ENCODE results near the gene NANOS3. TPM values are rescaled to one million over a fixed set of nuclear protein-coding genes. Genes with fewer than 3 reads are reported as not detected.

The NANOS3 gene
- total and polyA plus RNA-seq, 2 experiments from 2014 or later, result 2.7 TPM; not detected in 1

DNA sequence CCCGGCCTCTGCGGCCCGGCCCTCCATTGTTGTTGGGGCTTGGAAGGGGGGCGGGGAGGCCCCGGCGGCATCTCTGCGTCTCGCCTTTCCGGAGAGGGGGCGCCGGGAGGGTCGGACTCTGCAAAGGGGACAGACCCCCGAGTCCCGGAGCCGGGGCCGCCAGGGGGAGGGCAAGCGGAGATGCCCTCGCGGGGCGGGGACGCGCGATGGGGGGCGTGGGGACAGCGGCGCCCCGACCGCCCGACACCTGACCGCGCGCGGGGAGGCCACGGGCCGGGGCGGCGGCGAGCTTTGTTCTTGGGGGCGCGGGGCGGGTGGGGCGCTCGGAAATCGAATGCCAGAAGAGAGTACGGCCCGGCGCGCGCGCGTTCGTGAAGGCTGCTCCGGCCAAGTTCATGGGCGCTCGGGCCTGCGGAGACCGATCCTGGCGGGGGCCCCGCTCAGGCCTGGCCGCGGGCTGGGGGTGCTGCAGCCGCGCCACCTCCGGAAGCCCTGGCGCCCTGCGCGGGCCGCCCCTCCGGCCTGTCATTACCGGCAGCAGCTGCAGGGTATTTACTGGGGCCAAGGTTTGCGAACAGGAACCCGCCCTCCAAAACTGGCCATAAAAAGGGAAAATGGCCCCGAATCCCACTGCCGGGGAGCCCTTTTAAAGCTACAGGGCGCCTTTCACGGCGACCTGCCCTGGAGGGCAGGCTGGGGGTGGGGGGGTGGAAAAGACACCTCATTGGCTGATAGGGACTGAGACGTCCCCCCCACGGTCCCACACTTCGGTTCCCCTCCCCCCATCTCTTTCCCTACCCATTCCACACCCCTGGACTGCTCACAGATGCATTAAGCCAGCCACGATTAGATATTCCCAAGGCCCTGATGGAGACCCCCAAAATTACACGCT, 11.1 kb upstream of the NANOS3 start:
- H3K27me3 ChIP-seq (replicated peaks; ENCODE audit: insufficient read depth), result no peaks in the 10 kb centered on the region
- in situ Hi-C loops (cut with MboI), result loop anchor here (10.0 kb wide), 1 partner anchor 81 kb away; no protein-coding TSS in a partner anchor
- 2 to 6% methylated on average over 17 to 40 of the region's 82 CpGs for WGBS, 2 experiments (ENCODE audit: low coverage in 1 of 2, low lambda C conversion rate in 2 of 2, missing lambda C conversion rate in 2 of 2)
- peaks cover 32% of the 10 kb centered on the region for H3F3A ChIP-seq (ENCODE audit: insufficient read depth)
- H3K27ac ChIP-seq, result no peak overlapping the region
- peak overlapping the region; percentile 80 for H3K9ac ChIP-seq
- H4K20me1 ChIP-seq (ENCODE audit: insufficient read depth), result no peaks in the 10 kb centered on the region
- H3K9me3 ChIP-seq (ENCODE audit: low read depth), result no peaks in the 10 kb centered on the region
- DNase-seq, result peak; percentile 54
- H3K36me3 ChIP-seq (ENCODE audit: low read depth), result no peaks in the 10 kb centered on the region
- peak overlapping the region; percentile 75 for H3K4me2 ChIP-seq (ENCODE audit: unreplicated experiment)
- H3K4me1 ChIP-seq (ENCODE audit: insufficient read depth), result peaks cover 8% of the 10 kb centered on the region
- H3K9me2 ChIP-seq (ENCODE audit: insufficient read depth), result no peaks in the 10 kb centered on the region
- TF ChIP-seq EZH2phosphoT487 (IDR thresholded peaks at IDR 0.05; ENCODE audit: insufficient read depth, low read depth) (no peak), EZH2 (IDR thresholded peaks at IDR 0.05; ENCODE audit: insufficient read depth, poor library complexity, severe bottlenecking) (no peak)
- peaks cover 1% of the 10 kb centered on the region; the same call in 1 of the 2 replicates for H3K79me2 ChIP-seq (ENCODE audit: insufficient read depth)
- H3K4me3 ChIP-seq, result peak overlapping the region; percentile 78
- peak overlapping the region; percentile 85 for H2AFZ ChIP-seq

GRCh38 chr19:13866463-13867046, 10.4 kb upstream of the NANOS3 start:
- Histone ChIP-seq H3K9me3 (ENCODE audit: low read depth) (no peaks in the 10 kb centered on the region), H3K4me2 (ENCODE audit: unreplicated experiment) (peak overlapping the region; percentile 75), H3K4me3 (peak overlapping the region; percentile 78), H3K79me2 (ENCODE audit: insufficient read depth) (no peaks in the 10 kb centered on the region), H4K20me1 (ENCODE audit: insufficient read depth) (no peaks in the 10 kb centered on the region), H3K9me2 (ENCODE audit: insufficient read depth) (no peaks in the 10 kb centered on the region), H3K36me3 (ENCODE audit: low read depth) (no peaks in the 10 kb centered on the region), H3K27ac (no peak overlapping the region), H3K4me1 (ENCODE audit: insufficient read depth) (peaks cover 1% of the 10 kb centered on the region), H3F3A (ENCODE audit: insufficient read depth) (peaks cover 25% of the 10 kb centered on the region), H3K27me3 (replicated peaks; ENCODE audit: insufficient read depth) (no peaks in the 10 kb centered on the region), H3K9ac (peak overlapping the region; percentile 80), H2AFZ (peak overlapping the region; percentile 85; the same call in 1 of the 2 replicates)
- in situ Hi-C loops (cut with MboI), result loop anchor here (10.0 kb wide), 1 partner anchor 82 kb away; no protein-coding TSS in a partner anchor
- no peak for DNase-seq
- WGBS, 2 experiments (ENCODE audit: low coverage in 1 of 2, low lambda C conversion rate in 2 of 2, missing lambda C conversion rate in 2 of 2), result 72 to 73% methylated on average over 15 of the region's 15 CpGs
- TF ChIP-seq EZH2phosphoT487 (IDR thresholded peaks at IDR 0.05; ENCODE audit: insufficient read depth, low read depth) (no peak), EZH2 (IDR thresholded peaks at IDR 0.05; ENCODE audit: insufficient read depth, poor library complexity, severe bottlenecking) (no peak)

DNA sequence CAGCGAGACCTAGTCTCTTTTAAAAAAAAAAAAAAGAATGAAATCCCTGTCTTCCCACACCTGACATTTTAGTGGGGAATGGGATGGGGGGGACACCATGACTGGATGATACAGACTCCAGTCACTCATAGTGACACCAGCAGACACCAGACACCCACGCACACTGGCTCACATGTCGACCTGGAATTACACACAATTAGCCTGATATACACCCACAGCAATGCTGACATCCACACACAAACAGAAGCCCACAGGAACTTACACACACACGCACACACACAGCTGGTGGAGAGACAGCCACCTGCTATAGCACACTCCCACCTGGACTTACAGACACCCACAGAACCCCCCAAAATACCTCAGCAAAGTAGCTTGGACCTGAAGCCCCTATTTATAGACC, 8.3 kb upstream of the NANOS3 start:
- Histone ChIP-seq H3K4me3 (no peak overlapping the region), H2AFZ (no peak overlapping the region), H3K36me3 (ENCODE audit: low read depth) (no peaks in the 10 kb centered on the region), H3K4me2 (ENCODE audit: unreplicated experiment) (no peak overlapping the region), H3K27me3 (replicated peaks; ENCODE audit: insufficient read depth) (no peaks in the 10 kb centered on the region), H3K9me3 (ENCODE audit: low read depth) (no peaks in the 10 kb centered on the region), H3K9me2 (ENCODE audit: insufficient read depth) (no peaks in the 10 kb centered on the region), H3K79me2 (ENCODE audit: insufficient read depth) (no peaks in the 10 kb centered on the region), H3F3A (ENCODE audit: insufficient read depth) (peaks cover 10% of the 10 kb centered on the region; the same call in 1 of the 2 replicates), H3K4me1 (ENCODE audit: insufficient read depth) (no peaks in the 10 kb centered on the region), H4K20me1 (ENCODE audit: insufficient read depth) (no peaks in the 10 kb centered on the region), H3K9ac (no peak overlapping the region), H3K27ac (no peak overlapping the region)
- DNase-seq, result no peak
- in situ Hi-C loops (cut with MboI), result loop anchor here (10.0 kb wide), 1 partner anchor 84 kb away; no protein-coding TSS in a partner anchor
- 79 to 81% methylated on average over 4 of the region's 4 CpGs for WGBS, 2 experiments (ENCODE audit: low coverage in 1 of 2, low lambda C conversion rate in 2 of 2, missing lambda C conversion rate in 2 of 2)
- TF ChIP-seq EZH2phosphoT487 (IDR thresholded peaks at IDR 0.05; ENCODE audit: insufficient read depth, low read depth) (no peak), EZH2 (IDR thresholded peaks at IDR 0.05; ENCODE audit: insufficient read depth, poor library complexity, severe bottlenecking) (no peak)

DNA sequence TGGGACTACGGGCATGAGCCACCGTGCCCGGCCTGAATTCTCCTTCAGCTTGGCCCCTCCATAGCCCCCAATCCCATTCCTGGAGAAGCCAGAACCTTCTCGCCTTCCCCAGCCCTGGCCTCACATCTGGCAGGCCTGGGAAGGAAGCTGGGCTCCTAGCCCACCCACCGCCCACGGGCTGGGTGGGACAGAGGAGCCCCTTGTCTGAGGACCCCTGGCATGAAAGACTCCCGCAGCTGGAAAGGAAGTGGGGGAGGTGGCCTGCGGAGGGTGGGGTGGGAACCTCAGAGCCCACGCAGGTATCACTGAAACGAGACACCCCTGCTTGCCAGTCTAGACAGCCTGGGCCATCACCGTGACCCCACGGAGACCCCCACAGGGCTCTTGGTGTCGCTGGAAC, 7.7 kb upstream of the NANOS3 start:
- no peaks in the 10 kb centered on the region for H3K9me2 ChIP-seq (ENCODE audit: insufficient read depth)
- H3K27ac ChIP-seq, result no peak overlapping the region
- no peak for DNase-seq
- H3K79me2 ChIP-seq (ENCODE audit: insufficient read depth), result no peaks in the 10 kb centered on the region
- 72 to 80% methylated on average over 8 to 13 of the region's 13 CpGs for WGBS, 2 experiments (ENCODE audit: low coverage in 1 of 2, low lambda C conversion rate in 2 of 2, missing lambda C conversion rate in 2 of 2)
- H4K20me1 ChIP-seq (ENCODE audit: insufficient read depth), result no peaks in the 10 kb centered on the region
- no peak overlapping the region for H3K9ac ChIP-seq
- H3K4me3 ChIP-seq, result no peak overlapping the region
- H3F3A ChIP-seq (ENCODE audit: insufficient read depth), result peaks cover 4% of the 10 kb centered on the region; the same call in 1 of the 2 replicates
- in situ Hi-C loops (cut with MboI), result loop anchor here (10.0 kb wide), 1 partner anchor 84 kb away; no protein-coding TSS in a partner anchor
- no peaks in the 10 kb centered on the region for H3K4me1 ChIP-seq (ENCODE audit: insufficient read depth)
- H3K36me3 ChIP-seq (ENCODE audit: low read depth), result no peaks in the 10 kb centered on the region
- no peak overlapping the region for H3K4me2 ChIP-seq (ENCODE audit: unreplicated experiment)
- no peaks in the 10 kb centered on the region for H3K27me3 ChIP-seq (replicated peaks; ENCODE audit: insufficient read depth)
- H3K9me3 ChIP-seq (ENCODE audit: low read depth), result no peaks in the 10 kb centered on the region
- no peak overlapping the region for H2AFZ ChIP-seq
- TF ChIP-seq EZH2phosphoT487 (IDR thresholded peaks at IDR 0.05; ENCODE audit: insufficient read depth, low read depth) (no peak), EZH2 (IDR thresholded peaks at IDR 0.05; ENCODE audit: insufficient read depth, poor library complexity, severe bottlenecking) (no peak)
